Activated naive CD4-positive, alpha-beta T cell treated with anti-CD3 and anti-CD28 coated beads, Interleukin-2, amount 50 U/mL, for 24 hours (primary cell): ENCODE results near the gene THSD7B.

Experiments used
- H3K27ac Mint-ChIP-seq: one replicate; pipeline ENCODE4 v1.8.0; 2021; ENCODE audit warnings: mild to moderate bottlenecking, mixed read lengths
- H3K27me3 Mint-ChIP-seq: one replicate; pipeline ENCODE4 v1.8.0; 2021; ENCODE audit warnings: mixed read lengths
- H3K36me3 Mint-ChIP-seq: one replicate; pipeline ENCODE4 v1.8.0; 2021; ENCODE audit warnings: mixed read lengths
- H3K4me1 Mint-ChIP-seq: one replicate; pipeline ENCODE4 v1.8.0; 2021; ENCODE audit warnings: mixed read lengths
- H3K4me3 Mint-ChIP-seq: one replicate; pipeline ENCODE4 v1.8.0; 2021; ENCODE audit warnings: mild to moderate bottlenecking, mixed read lengths
- H3K9me3 Mint-ChIP-seq: one replicate; pipeline ENCODE4 v1.8.0; 2021; ENCODE audit warnings: mixed read lengths

THSD7B gene

DNA sequence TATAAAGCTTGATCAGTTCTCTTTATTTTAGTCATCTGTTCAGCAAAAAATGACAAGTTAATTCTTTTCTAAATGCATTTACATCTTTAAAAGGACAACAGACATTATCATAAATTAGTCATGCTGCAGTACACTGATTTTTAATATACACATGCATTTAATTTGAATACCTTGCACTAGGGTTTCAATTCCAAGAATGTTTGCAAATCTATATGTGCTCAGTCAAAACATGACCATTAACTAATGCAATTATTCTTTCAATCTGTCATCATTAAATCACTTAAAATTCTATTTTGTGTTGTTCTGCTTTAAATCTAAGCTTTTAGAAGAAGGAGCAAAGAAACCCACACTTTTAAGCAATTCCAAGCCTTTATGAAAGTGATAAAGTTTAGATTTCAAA lies 342.6 kb downstream of the THSD7B start:
- no peaks in the 10 kb centered on the region for H3K36me3 Mint-ChIP-seq
- H3K27ac Mint-ChIP-seq = no peak overlapping the region
- H3K4me3 Mint-ChIP-seq = no peak overlapping the region

DNA sequence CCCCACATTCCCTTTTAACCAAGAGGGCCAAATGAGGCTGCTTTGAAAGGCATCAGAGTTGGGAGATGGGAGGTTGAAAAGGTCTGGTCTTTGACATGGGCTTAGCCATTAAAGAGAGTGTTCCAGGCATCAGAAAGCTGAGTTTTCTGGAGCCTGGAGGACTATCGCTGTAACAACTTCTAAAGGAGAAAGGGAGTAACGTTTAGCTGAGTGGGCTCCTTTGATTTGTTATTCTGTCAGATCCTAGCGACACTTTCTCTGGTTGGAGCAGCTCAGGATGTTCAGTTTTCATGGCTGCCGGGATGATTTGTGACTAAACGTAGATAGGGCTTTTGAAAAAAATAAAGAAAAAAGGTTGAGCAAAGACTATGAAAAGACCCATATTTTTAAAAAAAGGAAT lies 346.6 kb downstream of the THSD7B start:
- no peaks in the 10 kb centered on the region for H3K36me3 Mint-ChIP-seq
- no peaks in the 10 kb centered on the region for H3K4me1 Mint-ChIP-seq
- no peak overlapping the region for H3K27ac Mint-ChIP-seq
- H3K27me3 Mint-ChIP-seq = peaks cover 5% of the 10 kb centered on the region
- H3K9me3 Mint-ChIP-seq = peaks cover 6% of the 10 kb centered on the region
- no peak overlapping the region for H3K4me3 Mint-ChIP-seq

More for the DNA sequence above, 342.6 kb downstream of the THSD7B start:
- Mint-ChIP-seq H3K4me1 (no peaks in the 10 kb centered on the region), H3K27me3 (no peaks in the 10 kb centered on the region), H3K9me3 (peaks cover 11% of the 10 kb centered on the region)

DNA sequence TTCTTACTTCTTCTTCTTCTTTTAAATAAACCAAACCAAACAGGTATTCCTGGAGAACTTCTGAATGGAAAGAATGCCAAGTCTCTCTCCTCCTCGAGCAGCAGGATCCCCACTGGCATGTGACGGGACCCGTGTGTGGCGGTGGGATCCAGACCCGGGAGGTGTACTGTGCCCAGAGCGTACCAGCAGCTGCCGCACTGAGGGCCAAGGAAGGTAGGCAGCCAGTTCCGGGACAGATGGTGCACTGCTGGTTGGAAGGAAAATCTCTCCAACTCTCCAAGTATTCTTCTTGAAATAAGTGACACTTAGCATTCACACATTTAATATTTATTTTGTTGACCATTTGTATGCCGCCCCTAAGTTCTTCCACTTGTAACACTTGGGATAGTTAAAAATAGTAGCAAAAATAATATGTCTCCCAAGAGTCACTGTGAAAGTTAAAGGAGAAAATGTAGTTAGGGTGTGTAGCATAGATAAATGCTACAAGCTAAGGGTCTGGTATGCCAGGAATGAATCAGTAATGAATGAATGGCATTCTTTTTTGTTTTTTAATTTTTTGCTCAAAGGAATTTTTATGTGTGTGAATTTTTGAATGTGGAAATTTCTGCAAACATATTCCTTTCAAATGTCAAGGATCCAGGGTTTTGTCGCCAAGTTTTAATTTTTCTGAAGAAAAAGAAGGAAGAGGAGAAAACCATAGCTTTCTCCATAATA lies 349.9 kb downstream of the THSD7B start:
- H3K27ac Mint-ChIP-seq = no peak overlapping the region
- H3K9me3 Mint-ChIP-seq = peaks cover 1% of the 10 kb centered on the region
- no peak overlapping the region for H3K4me3 Mint-ChIP-seq
- H3K36me3 Mint-ChIP-seq = no peaks in the 10 kb centered on the region
- H3K27me3 Mint-ChIP-seq = peaks cover 5% of the 10 kb centered on the region
- no peaks in the 10 kb centered on the region for H3K4me1 Mint-ChIP-seq

DNA sequence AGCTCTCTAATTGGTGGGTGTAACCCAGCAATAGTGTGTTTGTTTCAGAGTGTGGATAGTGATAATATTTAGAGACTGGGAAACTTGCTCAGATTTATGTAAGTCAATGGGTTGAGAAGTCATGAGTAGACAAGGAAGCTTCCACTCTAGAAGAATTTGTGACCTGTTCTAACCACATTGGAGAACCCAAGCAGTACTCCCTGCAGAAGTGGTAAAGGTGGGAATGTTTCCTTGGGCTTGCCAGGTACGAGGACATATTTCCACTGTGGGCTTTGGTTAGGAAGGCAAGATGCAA lies 350.4 kb downstream of the THSD7B start:
- Mint-ChIP-seq H3K27ac (no peak overlapping the region), H3K4me3 (no peak overlapping the region), H3K36me3 (no peaks in the 10 kb centered on the region)

DNA sequence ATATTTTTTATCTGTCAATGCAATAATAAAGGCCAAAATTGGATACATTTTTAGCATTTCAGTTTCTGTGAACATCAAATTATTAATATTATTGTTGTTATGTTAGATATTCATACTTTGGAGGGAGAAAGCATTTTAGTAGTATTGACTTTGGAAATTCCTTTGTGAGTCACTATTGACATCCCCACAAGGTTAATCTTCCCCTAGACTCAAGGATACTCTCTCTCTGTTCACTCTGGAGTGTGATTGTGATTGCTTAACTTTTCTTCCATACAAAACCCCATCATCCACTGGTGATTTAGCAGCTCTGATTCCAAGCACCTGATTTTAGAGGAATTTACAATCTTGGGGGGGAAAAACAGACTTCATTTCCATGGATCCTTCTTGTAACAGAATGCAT lies 352.0 kb downstream of the THSD7B start:
- no peak overlapping the region for H3K27ac Mint-ChIP-seq
- H3K27me3 Mint-ChIP-seq = peaks cover 5% of the 10 kb centered on the region
- H3K4me3 Mint-ChIP-seq = no peak overlapping the region
- no peaks in the 10 kb centered on the region for H3K9me3 Mint-ChIP-seq
- H3K4me1 Mint-ChIP-seq = no peaks in the 10 kb centered on the region
- no peaks in the 10 kb centered on the region for H3K36me3 Mint-ChIP-seq

More for the DNA sequence above, 350.4 kb downstream of the THSD7B start:
- no peaks in the 10 kb centered on the region for H3K9me3 Mint-ChIP-seq
- H3K4me1 Mint-ChIP-seq = no peaks in the 10 kb centered on the region
- peaks cover 5% of the 10 kb centered on the region for H3K27me3 Mint-ChIP-seq

DNA sequence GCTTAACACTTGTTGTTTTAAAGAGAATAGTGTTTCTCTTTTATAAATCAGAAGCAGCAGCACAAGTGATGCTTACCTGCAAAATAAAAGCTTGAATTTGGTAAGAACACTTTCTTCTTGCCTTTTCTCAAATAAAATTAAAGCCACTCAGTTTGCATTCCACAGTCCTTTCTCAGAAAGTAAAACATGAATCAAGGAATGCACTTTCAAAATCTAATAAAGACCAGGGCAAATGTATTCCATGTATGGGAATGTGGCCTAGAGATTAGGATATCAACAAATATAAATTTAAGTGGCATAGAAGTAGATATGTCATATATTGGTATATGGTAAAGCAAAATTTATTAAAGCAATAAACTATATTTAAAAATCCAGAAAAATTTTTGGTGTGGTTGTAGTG lies 352.8 kb downstream of the THSD7B start:
- H3K27me3 Mint-ChIP-seq = peaks cover 5% of the 10 kb centered on the region
- H3K4me1 Mint-ChIP-seq = no peaks in the 10 kb centered on the region
- no peak overlapping the region for H3K27ac Mint-ChIP-seq
- no peaks in the 10 kb centered on the region for H3K36me3 Mint-ChIP-seq
- H3K4me3 Mint-ChIP-seq = no peak overlapping the region
- H3K9me3 Mint-ChIP-seq = no peaks in the 10 kb centered on the region

DNA sequence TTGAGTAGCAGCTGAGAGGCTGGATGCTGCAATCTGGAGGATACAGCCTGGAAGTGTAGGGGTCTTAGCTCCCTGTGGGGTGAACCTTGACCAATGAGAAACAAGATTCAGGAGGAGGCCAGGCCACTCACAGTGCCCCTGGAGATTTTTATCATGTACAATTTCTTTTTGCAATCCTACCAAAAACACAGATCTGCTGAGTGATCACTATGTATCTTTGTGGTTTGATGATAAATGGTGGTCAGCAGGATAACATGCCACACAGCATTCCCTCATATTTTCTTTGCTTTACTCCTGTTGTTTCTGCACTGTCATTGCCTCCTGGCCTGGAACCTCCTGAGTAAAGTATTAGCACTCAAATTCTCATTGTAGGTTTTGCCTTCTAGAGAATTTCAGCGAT lies 357.9 kb downstream of the THSD7B start:
- no peak overlapping the region for H3K27ac Mint-ChIP-seq
- no peaks in the 10 kb centered on the region for H3K9me3 Mint-ChIP-seq
- H3K4me3 Mint-ChIP-seq = no peak overlapping the region
- H3K36me3 Mint-ChIP-seq = no peaks in the 10 kb centered on the region
- no peaks in the 10 kb centered on the region for H3K27me3 Mint-ChIP-seq
- H3K4me1 Mint-ChIP-seq = no peaks in the 10 kb centered on the region

DNA sequence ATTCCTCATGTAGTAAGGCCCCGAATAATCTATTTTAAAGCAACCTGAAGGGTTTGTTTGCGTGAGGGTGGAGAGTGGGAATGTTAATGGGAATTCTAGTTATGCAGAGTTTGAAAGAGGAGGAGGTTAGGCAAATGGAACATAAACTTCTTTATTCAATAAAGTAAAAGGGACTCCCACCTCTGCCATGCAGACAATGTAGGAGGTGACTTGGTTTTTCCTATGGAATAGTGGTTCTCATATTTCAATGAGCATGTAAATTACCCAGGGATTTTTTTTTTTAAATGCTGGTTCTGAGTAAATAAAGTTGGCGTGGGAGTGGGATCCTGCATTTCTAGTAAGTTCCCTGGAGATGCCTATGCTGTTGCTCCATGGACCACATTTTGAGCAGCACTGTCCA lies 367.9 kb downstream of the THSD7B start:
- Mint-ChIP-seq H3K27ac (no peak overlapping the region), H3K36me3 (no peaks in the 10 kb centered on the region), H3K27me3 (no peaks in the 10 kb centered on the region), H3K4me3 (no peak overlapping the region), H3K4me1 (no peaks in the 10 kb centered on the region), H3K9me3 (peaks cover 9% of the 10 kb centered on the region)

DNA sequence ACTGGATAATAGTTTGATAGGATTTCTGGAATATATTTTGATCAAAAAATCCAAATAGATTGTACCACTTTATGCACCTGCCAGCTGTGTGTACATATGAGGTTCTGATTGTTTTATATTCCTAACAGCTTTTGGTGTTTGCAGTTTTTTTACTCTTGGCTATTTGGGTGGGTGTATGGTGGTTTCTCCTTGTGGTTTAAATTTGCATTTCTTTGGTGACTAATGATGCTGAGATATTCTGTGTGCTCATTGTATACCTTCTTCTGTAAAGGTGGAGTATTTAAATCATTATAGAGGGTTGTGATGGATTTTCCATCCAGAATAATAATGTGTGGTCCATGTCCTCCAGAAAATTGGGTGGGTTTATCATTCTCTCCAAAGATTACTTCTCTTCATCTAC lies 372.9 kb downstream of the THSD7B start:
- Mint-ChIP-seq H3K4me3 (no peak overlapping the region), H3K36me3 (no peaks in the 10 kb centered on the region), H3K4me1 (no peaks in the 10 kb centered on the region), H3K27ac (no peak overlapping the region), H3K9me3 (peaks cover 6% of the 10 kb centered on the region), H3K27me3 (no peaks in the 10 kb centered on the region)

DNA sequence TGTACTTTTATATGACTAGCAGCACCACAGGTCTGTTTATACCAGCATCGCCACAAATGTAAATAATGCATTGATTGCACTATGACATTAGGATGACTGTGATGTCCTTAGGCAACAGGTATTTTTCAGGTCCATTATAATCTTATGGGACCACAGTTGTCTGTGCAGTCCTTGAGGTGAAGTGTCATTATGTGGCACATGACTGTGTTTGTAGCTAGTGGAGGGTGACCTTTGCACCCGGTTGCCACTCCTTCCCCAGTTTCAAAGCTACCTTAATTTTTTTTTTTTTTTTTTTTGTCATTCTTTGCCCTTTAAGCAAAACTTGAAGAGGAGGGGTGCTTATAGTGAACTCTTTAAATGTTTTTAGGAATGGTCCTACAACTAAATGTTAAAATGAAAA lies 386.4 kb downstream of the THSD7B start:
- Mint-ChIP-seq H3K36me3 (no peaks in the 10 kb centered on the region), H3K27ac (no peak overlapping the region), H3K4me1 (no peaks in the 10 kb centered on the region), H3K27me3 (peaks cover 3% of the 10 kb centered on the region), H3K4me3 (no peak overlapping the region), H3K9me3 (no peaks in the 10 kb centered on the region)

DNA sequence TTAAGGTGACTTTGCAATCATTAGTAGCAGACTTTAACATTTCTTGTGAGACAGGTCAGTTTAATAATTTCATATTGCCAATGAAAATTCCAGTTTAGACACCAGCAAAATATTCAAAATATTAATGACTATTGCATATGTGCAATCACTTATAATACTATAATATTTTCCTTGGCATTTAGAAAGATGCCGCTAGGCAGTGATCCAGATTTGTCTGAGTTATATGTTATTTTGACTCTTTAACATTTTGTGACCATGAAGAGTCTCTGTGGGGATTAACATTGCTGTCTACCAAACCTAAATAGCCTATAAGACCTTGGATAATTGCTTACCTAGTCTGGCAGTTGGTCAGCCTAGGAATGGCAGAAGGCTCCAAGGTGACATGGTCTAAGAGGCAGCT lies 389.6 kb downstream of the THSD7B start:
- no peaks in the 10 kb centered on the region for H3K36me3 Mint-ChIP-seq
- no peak overlapping the region for H3K4me3 Mint-ChIP-seq
- H3K27ac Mint-ChIP-seq = no peak overlapping the region

DNA sequence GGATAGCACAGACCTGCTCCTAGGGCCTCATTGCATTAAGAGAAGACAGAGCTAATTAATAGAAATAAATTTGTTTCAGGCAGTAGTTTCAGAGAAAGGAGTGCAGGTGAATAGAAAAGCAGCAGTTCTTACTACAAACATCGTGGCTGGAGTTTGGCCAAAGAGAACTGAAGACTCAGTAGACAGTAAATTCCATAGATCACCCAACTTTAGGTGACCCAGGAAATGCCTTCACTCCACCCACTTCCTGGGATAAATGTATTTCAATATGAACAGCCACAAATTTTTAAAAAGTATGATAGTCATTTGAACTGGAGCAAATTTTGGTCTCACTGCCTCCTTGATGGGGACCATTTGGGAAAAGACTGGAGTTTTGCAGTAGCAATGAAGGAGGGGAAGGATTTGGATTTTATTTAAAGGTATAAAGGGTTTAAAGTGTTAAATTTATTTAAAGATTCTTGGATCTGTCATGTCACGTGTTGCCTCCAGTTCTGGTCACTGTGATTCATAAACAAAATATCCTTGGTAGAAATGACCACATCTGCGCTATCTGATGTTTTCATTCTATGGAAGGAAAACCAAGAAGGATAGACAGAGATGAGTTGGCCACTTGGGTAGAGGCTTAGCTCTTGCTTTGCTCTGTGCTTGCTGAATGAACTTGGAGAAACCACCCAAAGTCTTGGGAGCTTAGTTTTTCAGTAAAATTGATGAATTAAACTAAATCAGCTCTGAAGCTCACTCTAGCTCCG lies 390.2 kb downstream of the THSD7B start:
- Mint-ChIP-seq H3K27me3 (no peaks in the 10 kb centered on the region), H3K4me3 (no peak overlapping the region), H3K9me3 (no peaks in the 10 kb centered on the region), H3K27ac (no peak overlapping the region), H3K36me3 (no peaks in the 10 kb centered on the region), H3K4me1 (no peaks in the 10 kb centered on the region)

More for the DNA sequence above, 389.6 kb downstream of the THSD7B start:
- Mint-ChIP-seq H3K4me1 (no peaks in the 10 kb centered on the region), H3K9me3 (no peaks in the 10 kb centered on the region), H3K27me3 (no peaks in the 10 kb centered on the region)

DNA sequence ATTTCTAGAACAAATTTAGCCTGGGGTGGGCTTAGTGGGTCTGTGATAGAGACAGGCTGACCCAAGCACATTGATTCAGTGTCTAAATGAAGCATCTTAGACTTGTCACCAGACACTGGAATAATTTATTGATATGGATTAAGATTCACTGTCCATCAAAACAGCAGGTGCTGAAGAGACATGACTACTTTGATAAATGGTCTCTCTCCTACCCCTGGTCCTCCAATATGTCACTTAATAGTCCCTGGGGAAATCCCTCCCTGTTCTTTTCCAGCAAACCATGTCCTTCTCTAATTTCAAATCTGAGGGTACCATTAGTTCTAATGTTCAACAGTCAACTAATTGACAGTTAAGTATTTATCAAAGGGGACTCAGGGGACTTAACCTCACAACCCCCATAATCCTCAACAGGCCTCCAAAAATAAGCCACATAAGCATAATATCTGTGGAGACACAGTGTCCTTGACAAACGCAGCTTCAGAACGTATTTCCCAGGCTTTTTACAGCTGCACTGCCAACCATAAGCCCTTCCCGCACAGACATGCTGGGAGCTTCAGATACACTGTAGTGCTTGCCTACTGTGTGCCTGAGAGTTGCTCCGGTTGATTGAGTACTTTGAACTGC lies 391.0 kb downstream of the THSD7B start:
- H3K9me3 Mint-ChIP-seq = no peaks in the 10 kb centered on the region
- no peak overlapping the region for H3K4me3 Mint-ChIP-seq
- no peaks in the 10 kb centered on the region for H3K36me3 Mint-ChIP-seq
- no peaks in the 10 kb centered on the region for H3K4me1 Mint-ChIP-seq
- H3K27me3 Mint-ChIP-seq = no peaks in the 10 kb centered on the region
- no peak overlapping the region for H3K27ac Mint-ChIP-seq

DNA sequence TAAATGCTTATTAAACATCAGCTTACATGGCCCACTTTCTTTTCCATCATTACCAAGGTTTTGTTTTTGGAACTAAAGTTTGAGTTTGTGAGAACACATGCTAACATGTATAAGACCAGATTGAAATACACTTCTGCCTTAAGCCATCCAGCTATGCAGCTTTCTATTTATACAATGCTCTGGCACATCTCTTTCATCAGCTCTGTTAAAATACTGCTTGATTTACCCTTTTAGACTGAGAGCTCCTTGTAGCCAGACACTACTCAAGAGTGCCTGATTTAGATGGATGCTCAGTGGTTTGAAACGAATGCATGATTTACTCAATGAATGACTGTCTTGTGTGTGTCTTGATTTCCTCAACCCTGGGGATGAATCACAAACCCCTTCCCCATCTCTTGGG lies 392.5 kb downstream of the THSD7B start:
- Mint-ChIP-seq H3K27ac (no peak overlapping the region), H3K4me3 (no peak overlapping the region), H3K9me3 (no peaks in the 10 kb centered on the region), H3K36me3 (no peaks in the 10 kb centered on the region), H3K27me3 (no peaks in the 10 kb centered on the region), H3K4me1 (no peaks in the 10 kb centered on the region)

DNA sequence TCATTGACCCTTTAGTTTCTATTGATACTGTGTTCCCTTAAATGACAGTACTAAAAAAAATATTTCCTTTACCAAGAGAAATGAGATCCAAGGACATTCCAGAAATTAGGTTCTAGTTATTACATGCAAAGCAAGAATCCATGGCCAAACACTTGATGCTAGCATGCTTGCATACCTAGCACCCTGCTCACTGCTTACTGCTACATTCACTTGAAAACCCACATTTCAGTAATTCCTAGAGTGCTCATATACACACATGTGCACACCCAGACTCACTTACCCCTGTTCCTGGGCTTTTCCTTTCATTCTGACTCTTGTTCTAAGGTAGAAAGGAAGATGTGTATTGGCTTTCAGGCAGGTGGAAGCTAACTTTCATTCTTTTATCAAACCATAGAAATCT lies 395.9 kb downstream of the THSD7B start:
- H3K4me1 Mint-ChIP-seq = no peaks in the 10 kb centered on the region
- no peaks in the 10 kb centered on the region for H3K36me3 Mint-ChIP-seq
- no peak overlapping the region for H3K4me3 Mint-ChIP-seq
- H3K27me3 Mint-ChIP-seq = no peaks in the 10 kb centered on the region
- no peak overlapping the region for H3K27ac Mint-ChIP-seq
- no peaks in the 10 kb centered on the region for H3K9me3 Mint-ChIP-seq

DNA sequence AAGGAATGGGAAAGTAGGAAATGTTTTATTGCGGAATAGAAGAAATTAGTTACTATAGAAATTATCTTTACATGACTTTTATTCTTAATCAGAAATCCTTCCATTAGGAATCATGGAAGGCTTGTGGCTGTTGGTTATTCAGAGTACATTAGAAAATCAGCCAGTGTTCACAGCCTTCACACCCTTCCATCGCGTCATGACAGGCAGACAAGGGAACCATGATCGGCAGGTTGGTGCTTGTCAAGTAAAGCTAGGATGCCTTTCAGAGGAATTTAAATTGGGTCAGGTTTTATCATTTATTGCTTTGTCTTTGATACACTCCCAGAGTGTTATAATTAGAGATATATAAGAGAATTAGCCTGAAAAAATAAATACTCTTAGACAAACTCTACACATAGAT lies 400.6 kb downstream of the THSD7B start:
- no peaks in the 10 kb centered on the region for H3K9me3 Mint-ChIP-seq
- H3K4me1 Mint-ChIP-seq = no peaks in the 10 kb centered on the region
- no peak overlapping the region for H3K27ac Mint-ChIP-seq
- no peaks in the 10 kb centered on the region for H3K36me3 Mint-ChIP-seq
- H3K27me3 Mint-ChIP-seq = no peaks in the 10 kb centered on the region
- no peak overlapping the region for H3K4me3 Mint-ChIP-seq
